HG03095 (cell line): ENCODE results near the gene DDX24.

ENCODE experiments used
- ATAC-seq: cut with Tn5 transposase; IDR thresholded peaks from one replicate; pipeline ENCODE4 v1.9.1; 2021; ENCODE audit warnings: moderate library complexity; ENCODE audit not compliant: unreplicated experiment

The DDX24 gene

GRCh38 chr14:94080621-94081385 lies at the start of gene DDX24, which contains the start of gene IFI27L1:
Gene DDX24, minus strand, starts transcription at chr14:94081202. Its CDS starts 1,460 bp downstream, at chr14:94079742.
Gene IFI27L1, plus strand, starts transcription at chr14:94081310. Its CDS starts 15,628 bp downstream, at chr14:94096938.
- peak; percentile 98 for ATAC-seq

GRCh38 chr14:94129758-94130414 lies 48.9 kb upstream of the DDX24 start:
- no peak for ATAC-seq

- peak; percentile 95 for ATAC-seq
Measured at GRCh38 chr14:94129111-94129757, 48.2 kb upstream of the DDX24 start, which contains the start of gene IFI27L2. Gene IFI27L2, minus strand, starts transcription at chr14:94129604. Its CDS starts 40 bp downstream, at chr14:94129564.

GRCh38 chr14:94128216-94128839 lies 47.3 kb upstream of the DDX24 start:
- ATAC-seq = no peak

GRCh38 chr14:94127330-94127729 lies 46.3 kb upstream of the DDX24 start:
- ATAC-seq = no peak

GRCh38 chr14:94126800-94127199 lies 45.8 kb upstream of the DDX24 start:
- ATAC-seq = no peak

- ATAC-seq = no peak
Measured at GRCh38 chr14:94126419-94126677, 45.3 kb upstream of the DDX24 start.

- ATAC-seq = no peak
Measured at GRCh38 chr14:94125659-94126418, 44.8 kb upstream of the DDX24 start.

- no peak for ATAC-seq
Measured at GRCh38 chr14:94124582-94125377, 43.8 kb upstream of the DDX24 start.

- no peak for ATAC-seq
Measured at GRCh38 chr14:94123868-94124267, 42.9 kb upstream of the DDX24 start.

GRCh38 chr14:94123296-94123695 lies 42.3 kb upstream of the DDX24 start:
- ATAC-seq = no peak

- ATAC-seq = no peak
Measured at GRCh38 chr14:94122438-94122837, 41.4 kb upstream of the DDX24 start.

- ATAC-seq = no peak
Measured at GRCh38 chr14:94121485-94121884, 40.5 kb upstream of the DDX24 start.

GRCh38 chr14:94120667-94121340 lies 39.8 kb upstream of the DDX24 start:
- ATAC-seq = no peak

- ATAC-seq = no peak
Measured at GRCh38 chr14:94119071-94119470, 38.1 kb upstream of the DDX24 start.

- ATAC-seq = no peak
Measured at GRCh38 chr14:94117856-94118255, 36.9 kb upstream of the DDX24 start.

GRCh38 chr14:94116701-94117100 lies 35.7 kb upstream of the DDX24 start:
- no peak for ATAC-seq

- ATAC-seq = no peak
Measured at GRCh38 chr14:94115631-94116030, 34.6 kb upstream of the DDX24 start.

- no peak for ATAC-seq
Measured at GRCh38 chr14:94115058-94115591, 34.1 kb upstream of the DDX24 start.
